Measurements from ENCODE around the gene SNUPN. TPM values are rescaled to one million over a fixed set of nuclear protein-coding genes. Genes with fewer than 3 reads are reported as not detected.

The SNUPN gene
- total and polyA plus RNA-seq, 2 of the 4 experiments (the other 2 are of a cell fraction), result 23.8 to 24.1 TPM

DNA sequence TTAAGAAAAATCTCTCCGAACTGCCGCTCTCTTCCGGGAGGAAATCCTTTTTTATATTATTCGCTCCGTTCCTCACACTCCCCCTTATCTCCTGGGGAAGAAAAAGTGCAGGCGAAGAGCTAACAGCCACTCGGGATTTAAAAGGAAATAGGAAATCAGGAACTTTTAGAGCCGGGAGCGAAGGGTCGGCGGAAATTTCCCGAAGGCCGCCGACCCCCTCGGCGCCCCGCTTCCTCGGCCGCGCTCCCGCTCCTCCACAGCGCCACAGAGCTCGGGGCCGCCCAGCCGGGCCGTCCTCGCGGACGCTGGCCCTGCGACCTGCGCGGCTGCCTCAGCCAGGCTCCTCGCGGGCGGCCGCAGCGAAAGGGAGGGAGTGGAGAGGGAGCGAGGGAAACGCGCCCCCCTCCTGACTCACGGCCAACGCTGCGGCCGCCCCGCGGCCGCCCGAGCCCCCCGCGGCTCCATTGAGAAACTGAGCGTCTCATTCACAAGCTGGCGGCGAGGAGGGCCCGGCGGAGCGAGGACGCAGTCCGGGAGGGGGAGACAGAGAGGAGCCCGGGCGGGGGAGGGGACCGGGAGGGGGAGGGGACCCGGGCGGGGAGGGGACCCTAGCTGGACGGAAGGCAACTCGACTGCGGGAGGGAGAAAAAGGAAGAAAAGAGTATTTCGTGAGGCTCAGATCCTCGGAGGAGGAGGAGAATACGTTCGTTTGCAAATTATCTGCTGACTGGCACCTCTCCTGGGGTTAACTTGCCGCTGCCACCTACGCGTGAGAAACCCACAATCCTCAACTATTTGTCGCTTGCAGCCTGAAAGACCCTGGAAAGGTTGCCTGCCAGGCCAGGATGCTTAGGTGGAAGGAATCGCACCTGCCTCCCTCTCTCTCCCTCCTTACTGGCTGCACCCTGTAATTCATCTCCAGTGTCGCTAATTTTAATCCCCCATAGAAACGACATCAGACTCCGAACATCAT lies 46.3 kb downstream of the SNUPN start, which contains the start of gene PTPN9:
TSS of gene PTPN9 (minus strand) at position 368 of the 973 bp plus-strand sequence. CDS start 539 bp downstream, outside the sequence.
- peak within 1 kb of the TSS; percentile 96 for H3K23ac ChIP-seq (ENCODE audit: low read depth, low read length)
- ChIA-PET POLR2A (ENCODE audit: unreplicated experiment) (interaction anchor here (0.6 kb wide), 1 partner anchor 13 kb away, joined by 3 read pairs; no protein-coding TSS in a partner anchor), CTCF (interaction anchor here (0.6 to 1.2 kb wide), 4 partner anchors 14 to 415 kb away, joined by 3 to 5 read pairs (median 3); no protein-coding TSS in a partner anchor)
- H3K9me1 ChIP-seq (ENCODE audit: insufficient read depth, low read length), result no peaks in the 10 kb centered on the region
- peak within 1 kb of the TSS; percentile 73 for H4K91ac ChIP-seq (ENCODE audit: insufficient read depth, low read depth, low read length)
- H3K27me3 ChIP-seq (ENCODE audit: control insufficient read depth, insufficient read depth, low read length), result no peaks in the 10 kb centered on the region
- peak within 1 kb of the TSS; percentile 63 for H2BK120ac ChIP-seq (ENCODE audit: low read depth, low read length)
- peak within 1 kb of the TSS; percentile 37; the same call in 1 of the 2 replicates for H2AK5ac ChIP-seq (ENCODE audit: low read depth, low read length)
- DNase-seq (peak; percentile 76), ATAC-seq (ENCODE audit: low read depth) (peak; percentile 82)
- peak within 1 kb of the TSS; percentile 93 for H3K14ac ChIP-seq (replicated peaks; ENCODE audit: low read depth, low read length)
- peak within 1 kb of the TSS; percentile 95 for H3K9ac ChIP-seq (ENCODE audit: low read depth, low read length)
- peaks cover 5 to 28% of the 10 kb centered on the region in 2 experiments; a peak in 3 of 4 replicates for H3K79me1 ChIP-seq (ENCODE audit: low read depth in 1 of 2, low read length in 2 of 2)
- H4K5ac ChIP-seq (ENCODE audit: low read depth, low read length), result peak within 1 kb of the TSS; percentile 66
- no peaks in the 10 kb centered on the region for H3K9me3 ChIP-seq (ENCODE audit: control insufficient read depth, insufficient read depth, low read length)
- peaks cover under 1% of the 10 kb centered on the region; the same call in 1 of the 2 replicates for H3K4me1 ChIP-seq (ENCODE audit: control insufficient read depth, insufficient read depth, low read length)
- peak within 1 kb of the TSS; percentile 46 for H2BK5ac ChIP-seq (ENCODE audit: low read depth, low read length, poor library complexity, severe bottlenecking)
- peak within 1 kb of the TSS; percentile 21 to 86 for H4K8ac ChIP-seq (ENCODE audit: low read depth in 2 of 2, low read length in 2 of 2)
- peak within 1 kb of the TSS; percentile 93 for H3K4ac ChIP-seq (ENCODE audit: low read depth, low read length)
- H4K20me1 ChIP-seq (ENCODE audit: insufficient read depth, low read length), result peaks cover 16% of the 10 kb centered on the region
- H2BK15ac ChIP-seq (ENCODE audit: low read depth, low read length), result peak within 1 kb of the TSS; percentile 9; the same call in 1 of the 3 replicates
- H3K4me2 ChIP-seq (ENCODE audit: low read depth, low read length), result peak within 1 kb of the TSS; percentile 96
- 0% methylated on average over 14 of the region's 78 CpGs; no CpG with 5 or more reads in 1 of the 2 experiments for WGBS, 2 experiments (ENCODE audit: extremely low coverage in 2 of 2, insufficient read length in 1 of 2)
- BruUV-seq (replicated peaks), result no TSS peak
- H3K36me3 ChIP-seq (ENCODE audit: control insufficient read depth, insufficient read depth, low read length), result no peaks in the 10 kb centered on the region
- H3K56ac ChIP-seq (ENCODE audit: extremely low read depth, insufficient read depth, low read length), result peak within 1 kb of the TSS; percentile 84
- H3K18ac ChIP-seq (ENCODE audit: low read depth, low read length), result peak within 1 kb of the TSS; percentile 61
- H2AFZ ChIP-seq (replicated peaks; ENCODE audit: low read length, poor library complexity), result peak within 1 kb of the TSS; percentile 88
- H3K27ac ChIP-seq (ENCODE audit: insufficient read depth, low read length), result peak within 1 kb of the TSS; percentile 83
- H2BK20ac ChIP-seq (ENCODE audit: low read depth, low read length), result no peak within 1 kb of the TSS
- peak within 1 kb of the TSS; percentile 99 for H2AK9ac ChIP-seq (replicated peaks; ENCODE audit: low read depth, low read length, poor library complexity)
- dilution Hi-C loops (cut with HindIII; ENCODE audit: low sequenced_read_pairs, unreplicated experiment) (no loop called here), in situ Hi-C loops (cut with MboI; ENCODE audit: low sequenced_read_pairs) (no loop called here), intact Hi-C loops (cut with micrococcal nuclease) (loop anchor here (2.0 to 5.0 kb wide), 4 partner anchors 43 to 93 kb away; no protein-coding TSS in a partner anchor)
- H3K4me3 ChIP-seq (ENCODE audit: insufficient read depth, low read depth, low read length), result peak within 1 kb of the TSS; percentile 83
- TF ChIP-seq POLR2A (IDR thresholded peaks at IDR 0.05; ENCODE audit: low read depth, low read length), result peak; percentile 65
- TF ChIP-seq, protein P1, sequence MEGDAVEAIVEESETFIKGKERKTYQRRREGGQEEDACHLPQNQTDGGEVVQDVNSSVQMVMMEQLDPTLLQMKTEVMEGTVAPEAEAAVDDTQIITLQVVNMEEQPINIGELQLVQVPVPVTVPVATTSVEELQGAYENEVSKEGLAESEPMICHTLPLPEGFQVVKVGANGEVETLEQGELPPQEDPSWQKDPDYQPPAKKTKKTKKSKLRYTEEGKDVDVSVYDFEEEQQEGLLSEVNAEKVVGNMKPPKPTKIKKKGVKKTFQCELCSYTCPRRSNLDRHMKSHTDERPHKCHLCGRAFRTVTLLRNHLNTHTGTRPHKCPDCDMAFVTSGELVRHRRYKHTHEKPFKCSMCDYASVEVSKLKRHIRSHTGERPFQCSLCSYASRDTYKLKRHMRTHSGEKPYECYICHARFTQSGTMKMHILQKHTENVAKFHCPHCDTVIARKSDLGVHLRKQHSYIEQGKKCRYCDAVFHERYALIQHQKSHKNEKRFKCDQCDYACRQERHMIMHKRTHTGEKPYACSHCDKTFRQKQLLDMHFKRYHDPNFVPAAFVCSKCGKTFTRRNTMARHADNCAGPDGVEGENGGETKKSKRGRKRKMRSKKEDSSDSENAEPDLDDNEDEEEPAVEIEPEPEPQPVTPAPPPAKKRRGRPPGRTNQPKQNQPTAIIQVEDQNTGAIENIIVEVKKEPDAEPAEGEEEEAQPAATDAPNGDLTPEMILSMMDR (conservative IDR thresholded peaks at IDR 0.05; ENCODE audit: low read depth, low read length), result peak; percentile 40; the same call in 1 of the 2 replicates
- TF ChIP-seq RAD21 (IDR thresholded peaks at IDR 0.05; ENCODE audit: low read length), result 0 out of 2 replicates have a peak, but pooled peaks have one; percentile 6
- TF ChIP-seq RCOR1 (IDR thresholded peaks at IDR 0.05; ENCODE audit: insufficient replicate concordance, low read length), result no peak
- TF ChIP-seq MXI1 (IDR thresholded peaks at IDR 0.05; ENCODE audit: borderline replicate concordance, low read depth, low read length), result peak; percentile 60; the same call in 1 of the 2 replicates
- peak; percentile 92 for TF ChIP-seq MAZ (IDR thresholded peaks at IDR 0.05; ENCODE audit: borderline replicate concordance, low read depth, low read length)
- peak; percentile 38 for TF ChIP-seq SMC3 (IDR thresholded peaks at IDR 0.05; ENCODE audit: low read depth, low read length)
- TF ChIP-seq CEBPB (IDR thresholded peaks at IDR 0.05; ENCODE audit: low read depth, low read length), result no peak
- TF ChIP-seq MAFK (IDR thresholded peaks at IDR 0.05; ENCODE audit: low read depth, low read length), result no peak; the same call in 1 of the 2 replicates
- TF ChIP-seq CHD1 (IDR thresholded peaks at IDR 0.05; ENCODE audit: low read depth, low read length), result no peak
- TF ChIP-seq BHLHE40 (IDR thresholded peaks at IDR 0.05; ENCODE audit: low read depth, low read length), result no peak
- TF ChIP-seq RFX5 (IDR thresholded peaks at IDR 0.05; ENCODE audit: low read depth, low read length), result no peak
- no peak for TF ChIP-seq FOS (IDR thresholded peaks at IDR 0.05; ENCODE audit: low read depth, low read length)
- no peak for TF ChIP-seq NFE2L2 (IDR thresholded peaks at IDR 0.05; ENCODE audit: low read depth, low read length)
